ENCODE results near the gene TMEM225B.

TMEM225B gene

GRCh38 chr7:99616359-99617191 is 18.5 kb downstream of the TMEM225B start, which contains the start of gene ZSCAN25 (continued):
- TF ChIP-seq ZBTB7A (tag by site-specific recombination; IDR thresholded peaks at IDR 0.05; ENCODE audit: low read depth) (0 out of 2 replicates have a peak, but pooled peaks have one; percentile 8), GLIS2 (tag by site-specific recombination; IDR thresholded peaks at IDR 0.05) (peak; percentile 52), CTCF (tag by site-specific recombination; IDR thresholded peaks at IDR 0.05) (peak; percentile 93), ZNF138 (tag by site-specific recombination; IDR thresholded peaks at IDR 0.05; ENCODE audit: borderline replicate concordance) (no peak)

GRCh38 chr7:99617192-99617781 is 19.2 kb downstream of the TMEM225B start:
- no peaks in the 10 kb centered on the region for H3K4me1 ChIP-seq (ENCODE audit: control insufficient read depth, insufficient read depth, low read length)
- peaks cover 20 to 43% of the 10 kb centered on the region in 2 experiments for H3K36me3 ChIP-seq (ENCODE audit: control insufficient read depth in 2 of 2, insufficient read depth in 1 of 2, low read length in 2 of 2)
- no peaks in the 10 kb centered on the region for H3K9me3 ChIP-seq (ENCODE audit: control insufficient read depth, insufficient read depth, low read depth, low read length)
- ChIA-PET CTCF (interaction anchor here (0.6 to 1.2 kb wide), 5 partner anchors 44 to 439 kb away, joined by 3 to 5 read pairs (median 3); partner anchors contain the start of gene FAM200A), POLR2A (interaction anchor here (0.8 to 2.1 kb wide), 11 partner anchors 15 to 484 kb away, joined by 3 to 17 read pairs (median 4); partner anchors contain the start of genes AP4M1, CPSF4, FAM200A and MCM7)
- H3K4me3 ChIP-seq (ENCODE audit: low read depth, low read length) = peak overlapping the region; percentile 93
- TF ChIP-seq ZNF555 (tag by site-specific recombination; conservative IDR thresholded peaks at IDR 0.05) = no peak
- no peak for TF ChIP-seq HOXD13 (CRISPR knock-in tag; IDR thresholded peaks at IDR 0.05; ENCODE audit: borderline replicate concordance)
- no peak for TF ChIP-seq ZNF302 (tag by site-specific recombination; IDR thresholded peaks at IDR 0.05; ENCODE audit: low read depth)
- TF ChIP-seq PRDM1 (tag by site-specific recombination; IDR thresholded peaks at IDR 0.05) = no peak
- peak; percentile 61 for TF ChIP-seq ZIC2 (tag by site-specific recombination; IDR thresholded peaks at IDR 0.05)
- no peak for TF ChIP-seq ZNF221 (tag by site-specific recombination; IDR thresholded peaks at IDR 0.05; ENCODE audit: borderline replicate concordance)
- TF ChIP-seq ZNF791 (tag by site-specific recombination; IDR thresholded peaks at IDR 0.05) = no peak
- TF ChIP-seq ZNF155 (tag by site-specific recombination; IDR thresholded peaks at IDR 0.05) = no peak
- TF ChIP-seq ELK4 (IDR thresholded peaks at IDR 0.05; ENCODE audit: borderline replicate concordance, low read depth, low read length) = no peak
- no peak for TF ChIP-seq BCL6B (tag by site-specific recombination; IDR thresholded peaks at IDR 0.05)
- no peak for TF ChIP-seq YY1 (tag by site-specific recombination; IDR thresholded peaks at IDR 0.05)
- 0 out of 2 replicates have a peak, but pooled peaks have one; percentile 19 for TF ChIP-seq ZNF121 (tag by site-specific recombination; IDR thresholded peaks at IDR 0.05)
- no peak for TF ChIP-seq BCL11B (tag by site-specific recombination; IDR thresholded peaks at IDR 0.05; ENCODE audit: low read depth)
- no peak for TF ChIP-seq ZNF544 (tag by site-specific recombination; IDR thresholded peaks at IDR 0.05)
- no peak for TF ChIP-seq ZNF792 (tag by site-specific recombination; IDR thresholded peaks at IDR 0.05)
- H3K27ac ChIP-seq (ENCODE audit: extremely low read depth, low read depth, low read length) = peak overlapping the region; percentile 71

All from HEK293 (cell line).